Measurements from ENCODE around the gene LIMS4.
"Not testable (repeated sequence)": the region's sequence is repeated elsewhere in the genome, so short reads cannot be mapped to it uniquely, and the experiment has no call there.

LIMS4 gene

GRCh38 chr2:110472171-110473058 is at the start of gene LIMS4:
LIMS4 (minus strand) TSS chr2:110472816; CDS start chr2:110472778, 38 bp downstream.
- DNase-seq: not testable (repeated sequence)

- DNase-seq: not testable (repeated sequence)
These were observed 27.2 kb upstream of the LIMS4 start for GRCh38 chr2:110499755-110500377.

GRCh38 chr2:110496027-110496426 is 23.4 kb upstream of the LIMS4 start:
- not testable (repeated sequence) for DNase-seq

- not testable (repeated sequence) for DNase-seq
These were observed 21.9 kb upstream of the LIMS4 start for GRCh38 chr2:110494488-110494887.

GRCh38 chr2:110488991-110489390 is 16.4 kb upstream of the LIMS4 start:
- not testable (repeated sequence) for DNase-seq

GRCh38 chr2:110482697-110483096 is 10.1 kb upstream of the LIMS4 start:
- not testable (repeated sequence) for DNase-seq

GRCh38 chr2:110481200-110481599 is 8.6 kb upstream of the LIMS4 start:
- DNase-seq: not testable (repeated sequence)

GRCh38 chr2:110480084-110480483 is 7.5 kb upstream of the LIMS4 start:
- not testable (repeated sequence) for DNase-seq

GRCh38 chr2:110477370-110477769 is 4.8 kb upstream of the LIMS4 start:
- DNase-seq: not testable (repeated sequence)

GRCh38 chr2:110476952-110477351 is 4.3 kb upstream of the LIMS4 start:
- DNase-seq: not testable (repeated sequence)

GRCh38 chr2:110475627-110476359 is 3.2 kb upstream of the LIMS4 start:
- not testable (repeated sequence) for DNase-seq

GRCh38 chr2:110474898-110475297 is 2.3 kb upstream of the LIMS4 start:
- not testable (repeated sequence) for DNase-seq

GRCh38 chr2:110473059-110473358 is 393 bp upstream of the LIMS4 start:
- DNase-seq: not testable (repeated sequence)

- not testable (repeated sequence) for DNase-seq
These were observed 3.7 kb downstream of the LIMS4 start for GRCh38 chr2:110468921-110469320.

GRCh38 chr2:110465312-110465711 is 7.3 kb downstream of the LIMS4 start:
- not testable (repeated sequence) for DNase-seq

- not testable (repeated sequence) for DNase-seq
These were observed 10.2 kb downstream of the LIMS4 start for GRCh38 chr2:110462458-110462857.

- not testable (repeated sequence) for DNase-seq
These were observed 12.3 kb downstream of the LIMS4 start for GRCh38 chr2:110460318-110460717.

GRCh38 chr2:110457214-110457590 is 15.4 kb downstream of the LIMS4 start:
- not testable (repeated sequence) for DNase-seq

- not testable (repeated sequence) for DNase-seq
These were observed 16.1 kb downstream of the LIMS4 start for GRCh38 chr2:110456291-110457213.

- DNase-seq: not testable (repeated sequence)
These were observed 17.4 kb downstream of the LIMS4 start for GRCh38 chr2:110455080-110455670.

GRCh38 chr2:110450951-110451350 is 21.7 kb downstream of the LIMS4 start:
- DNase-seq: not testable (repeated sequence)

Measured in amniotic stem cell (primary cell).